NCI-H2171 (cell line): ENCODE data around the gene CHRNA9.
"Not testable (repeated sequence)": the region's sequence is repeated elsewhere in the genome, so short reads cannot be mapped to it uniquely, and the experiment has no call there.

Experiments
- DNase-seq: peaks from one replicate; lab custom pipeline; 2025; lab: John Stamatoyannopoulos, UW

Gene CHRNA9

GRCh38 chr4:40380647-40381046, 45.5 kb downstream of the CHRNA9 start:
- no peak for DNase-seq

- no peak for DNase-seq
These were observed 53.1 kb downstream of the CHRNA9 start for GRCh38 chr4:40388239-40388638.

GRCh38 chr4:40389986-40390385, 54.9 kb downstream of the CHRNA9 start:
- DNase-seq: no peak

GRCh38 chr4:40392241-40392640, 57.1 kb downstream of the CHRNA9 start:
- not testable (repeated sequence) for DNase-seq

- DNase-seq: no peak
These were observed 59.1 kb downstream of the CHRNA9 start for GRCh38 chr4:40394236-40394635.

GRCh38 chr4:40395166-40395900, 60.2 kb downstream of the CHRNA9 start:
- DNase-seq: no peak

GRCh38 chr4:40395908-40396793, 61.0 kb downstream of the CHRNA9 start:
- DNase-seq: peak; percentile 62

- no peak for DNase-seq
These were observed 64.4 kb downstream of the CHRNA9 start for GRCh38 chr4:40399578-40399977.

GRCh38 chr4:40401096-40401495, 66.0 kb downstream of the CHRNA9 start:
- DNase-seq: no peak

GRCh38 chr4:40401631-40402030, 66.5 kb downstream of the CHRNA9 start:
- DNase-seq: no peak

- no peak for DNase-seq
These were observed 67.4 kb downstream of the CHRNA9 start for GRCh38 chr4:40402556-40402955.

GRCh38 chr4:40403081-40403480, 67.9 kb downstream of the CHRNA9 start:
- DNase-seq: no peak
